Effector memory CD4-positive, alpha-beta T cell (primary cell): ENCODE measurements around the gene HRH4.
A peak's percentile ranks its signal among the peaks of the same experiment; 100 is the strongest.

ENCODE experiments used
- DNase-seq, 3 donors: peaks; one replicate each; pipeline ENCODE4 v3.0.0-alpha.2; 2020
- H3K27ac ChIP-seq: 2 replicates; pipeline ENCODE4 v1.7.0; 2013; ENCODE audit warnings: mild to moderate bottlenecking, low read length, moderate library complexity; ENCODE audit not compliant: insufficient read depth, poor library complexity, severe bottlenecking
- H3K27me3 ChIP-seq: replicated peaks from 2 replicates; pipeline ENCODE4 v1.7.0; 2013; ENCODE audit warnings: mild to moderate bottlenecking, low read length; ENCODE audit not compliant: insufficient read depth, control insufficient read depth, poor library complexity, severe bottlenecking
- H3K36me3 ChIP-seq: 2 replicates; pipeline ENCODE4 v1.7.0; 2013; ENCODE audit warnings: mild to moderate bottlenecking, low read length, moderate library complexity; ENCODE audit not compliant: control insufficient read depth, insufficient read depth
- H3K4me1 ChIP-seq: 2 replicates; pipeline ENCODE4 v1.7.0; 2013; ENCODE audit warnings: low read length, mild to moderate bottlenecking; ENCODE audit not compliant: control insufficient read depth, insufficient read depth, poor library complexity, severe bottlenecking
- H3K4me3 ChIP-seq: 2 replicates; pipeline ENCODE4 v1.7.0; 2013; ENCODE audit warnings: low read length, low read depth, mild to moderate bottlenecking; ENCODE audit not compliant: insufficient read depth, poor library complexity, severe bottlenecking
- H3K9me3 ChIP-seq: 2 replicates; pipeline ENCODE4 v1.7.0; 2013; ENCODE audit warnings: mild to moderate bottlenecking, low read length, moderate library complexity; ENCODE audit not compliant: control insufficient read depth
- total RNA-seq, 3 donors: gene quantifications; one replicate each; lab custom pipeline; 2026; lab: John Stamatoyannopoulos, UW

Gene HRH4
- total RNA-seq: 2.1 to 3.3 (median 2.3) reads per million in 3 donors

- no peak within 1 kb of the TSS for H3K4me3 ChIP-seq
- no peaks in the 10 kb centered on the region for H3K36me3 ChIP-seq
- H3K9me3 ChIP-seq: no peaks in the 10 kb centered on the region
- no peaks in the 10 kb centered on the region for H3K4me1 ChIP-seq
- peak within 1 kb of the TSS; percentile 2 for H3K27ac ChIP-seq
- no peak for DNase-seq
- H3K27me3 ChIP-seq: no peaks in the 10 kb centered on the region
Measured at GRCh38 chr18:24460388-24460787, at the start of gene HRH4. HRH4 (plus strand) TSS chr18:24460637; CDS start chr18:24460729, 92 bp downstream.

- Histone ChIP-seq H3K4me3 (no peak overlapping the region), H3K36me3 (no peaks in the 10 kb centered on the region), H3K9me3 (no peaks in the 10 kb centered on the region), H3K27me3 (no peaks in the 10 kb centered on the region), H3K4me1 (no peaks in the 10 kb centered on the region), H3K27ac (no peak overlapping the region)
- no peak for DNase-seq
Measured at GRCh38 chr18:24413148-24413547, 47.3 kb upstream of the HRH4 start.

GRCh38 chr18:24414349-24415003, 46.0 kb upstream of the HRH4 start:
- Histone ChIP-seq H3K9me3 (no peaks in the 10 kb centered on the region), H3K36me3 (no peaks in the 10 kb centered on the region), H3K27ac (no peak overlapping the region), H3K27me3 (no peaks in the 10 kb centered on the region), H3K4me3 (no peak overlapping the region), H3K4me1 (no peaks in the 10 kb centered on the region)
- DNase-seq: no peak

DNA sequence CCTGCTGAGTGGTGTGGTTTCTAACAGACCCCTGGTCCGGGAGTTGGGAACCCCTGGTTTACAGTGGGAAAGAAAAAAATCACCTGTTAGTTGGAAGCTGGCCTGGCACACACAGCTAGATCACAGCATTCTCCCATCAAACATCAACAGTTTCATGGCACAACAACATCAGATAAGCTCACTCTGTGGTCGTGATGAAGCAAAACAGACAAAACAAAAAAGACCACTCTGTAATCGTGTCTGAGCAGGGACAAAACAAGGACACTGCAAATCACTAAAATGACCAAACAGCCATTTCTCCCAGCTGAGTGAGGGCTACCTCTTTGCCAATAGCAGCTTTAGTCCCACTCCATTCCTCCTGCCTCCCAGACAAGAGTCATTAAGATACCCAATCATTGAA, 43.0 kb upstream of the HRH4 start:
- H3K27ac ChIP-seq: no peak overlapping the region
- H3K4me3 ChIP-seq: no peak overlapping the region

DNA sequence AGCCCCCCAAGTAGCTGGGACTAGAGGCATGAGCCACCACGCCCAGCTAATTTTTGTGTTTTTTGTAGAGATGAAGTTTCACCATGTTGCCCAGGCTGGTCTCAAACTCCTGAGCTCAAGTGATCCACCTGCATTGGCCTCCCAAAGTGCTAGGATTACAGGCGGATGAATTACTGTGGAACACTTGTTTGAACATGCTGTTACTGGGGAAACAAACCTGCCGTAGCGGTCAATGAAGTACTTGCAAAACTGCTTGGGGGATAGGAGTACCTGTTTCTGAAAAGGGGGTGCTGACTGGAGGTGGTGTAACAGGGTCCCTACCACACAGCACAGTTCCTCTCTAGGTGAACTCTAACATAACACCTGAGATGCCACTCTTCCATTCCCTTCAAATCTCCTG, 39.9 kb upstream of the HRH4 start:
- no peaks in the 10 kb centered on the region for H3K4me1 ChIP-seq
- H3K36me3 ChIP-seq: no peaks in the 10 kb centered on the region
- H3K4me3 ChIP-seq: no peak overlapping the region
- no peak for DNase-seq
- no peaks in the 10 kb centered on the region for H3K9me3 ChIP-seq
- H3K27ac ChIP-seq: no peak overlapping the region
- H3K27me3 ChIP-seq: no peaks in the 10 kb centered on the region

More for the DNA sequence above, 43.0 kb upstream of the HRH4 start:
- Histone ChIP-seq H3K27me3 (no peaks in the 10 kb centered on the region), H3K9me3 (no peaks in the 10 kb centered on the region), H3K4me1 (no peaks in the 10 kb centered on the region), H3K36me3 (no peaks in the 10 kb centered on the region)
- DNase-seq: no peak

DNA sequence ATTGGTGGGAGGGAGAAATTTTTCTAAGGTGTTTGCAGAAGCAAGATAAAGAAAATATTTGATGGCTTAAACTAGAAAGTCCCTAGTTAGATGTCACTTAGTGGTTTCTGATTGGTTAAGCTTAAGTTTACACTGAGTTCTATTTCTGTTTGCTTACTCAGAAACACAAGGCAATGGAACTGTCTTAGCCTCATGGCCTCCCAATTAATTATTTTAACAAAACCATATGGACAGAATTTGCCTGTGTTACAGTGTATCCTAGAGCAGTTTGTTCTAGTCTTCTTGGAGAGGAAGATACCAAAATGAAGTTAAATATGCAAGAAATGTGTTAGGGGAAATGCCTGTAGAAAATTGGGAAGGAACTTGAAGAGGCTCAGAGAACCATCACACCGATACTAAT, 38.6 kb upstream of the HRH4 start:
- DNase-seq: no peak
- H3K4me1 ChIP-seq: no peaks in the 10 kb centered on the region
- H3K27me3 ChIP-seq: no peaks in the 10 kb centered on the region
- H3K9me3 ChIP-seq: no peaks in the 10 kb centered on the region
- no peak overlapping the region for H3K4me3 ChIP-seq
- H3K27ac ChIP-seq: no peak overlapping the region
- no peaks in the 10 kb centered on the region for H3K36me3 ChIP-seq

GRCh38 chr18:24426073-24426397, 34.4 kb upstream of the HRH4 start:
- no peak for DNase-seq
- H3K27me3 ChIP-seq: no peaks in the 10 kb centered on the region

GRCh38 chr18:24426398-24427294, 33.8 kb upstream of the HRH4 start, which contains the start of gene IMPACT:
IMPACT (plus strand) TSS chr18:24426670; CDS start chr18:24426757, 87 bp downstream.
- H3K27me3 ChIP-seq: no peaks in the 10 kb centered on the region
- H3K4me1 ChIP-seq: no peaks in the 10 kb centered on the region
- H3K36me3 ChIP-seq: no peaks in the 10 kb centered on the region
- peak within 1 kb of the TSS; percentile 80 for H3K4me3 ChIP-seq
- H3K27ac ChIP-seq: peak within 1 kb of the TSS; percentile 23
- no peaks in the 10 kb centered on the region for H3K9me3 ChIP-seq
- peak; percentile 40 to 67 (median 47) for DNase-seq

More at GRCh38 chr18:24426073-24426397, 34.4 kb upstream of the HRH4 start:
- Histone ChIP-seq H3K4me1 (no peaks in the 10 kb centered on the region), H3K36me3 (no peaks in the 10 kb centered on the region), H3K9me3 (no peaks in the 10 kb centered on the region), H3K27ac (no peak overlapping the region), H3K4me3 (peak overlapping the region; percentile 80)

DNA sequence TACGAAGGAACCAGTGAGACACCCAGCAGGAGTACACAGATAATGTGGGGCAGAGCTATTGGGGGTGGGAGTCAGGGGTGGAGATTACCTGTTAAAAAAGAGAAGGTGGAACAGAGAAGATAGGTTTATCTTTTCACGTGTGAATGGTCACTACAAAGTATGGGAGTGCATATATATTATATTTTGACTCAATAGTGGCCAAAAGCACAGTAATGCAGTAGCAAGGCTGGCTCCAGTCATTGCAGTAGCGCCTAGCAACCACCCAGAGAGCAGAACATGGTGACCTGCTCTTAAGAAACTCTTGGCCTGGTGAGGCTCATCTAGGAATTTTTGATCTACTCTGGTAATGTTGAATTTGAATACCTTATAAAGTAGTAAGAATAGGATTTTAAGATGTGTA, 33.0 kb upstream of the HRH4 start:
- DNase-seq: no peak
- Histone ChIP-seq H3K9me3 (no peaks in the 10 kb centered on the region), H3K36me3 (no peaks in the 10 kb centered on the region), H3K4me3 (no peak overlapping the region), H3K27ac (no peak overlapping the region), H3K4me1 (no peaks in the 10 kb centered on the region), H3K27me3 (no peaks in the 10 kb centered on the region)

GRCh38 chr18:24428709-24429108, 31.7 kb upstream of the HRH4 start:
- Histone ChIP-seq H3K27me3 (no peaks in the 10 kb centered on the region), H3K36me3 (no peaks in the 10 kb centered on the region), H3K4me3 (no peak overlapping the region), H3K4me1 (no peaks in the 10 kb centered on the region), H3K27ac (no peak overlapping the region), H3K9me3 (no peaks in the 10 kb centered on the region)
- no peak for DNase-seq
